ENCODE measurements around the gene TNRC6A.
A peak's percentile ranks its signal among the peaks of the same experiment; 100 is the strongest.
"Not testable (repeated sequence)": the region's sequence is repeated elsewhere in the genome, so short reads cannot be mapped to it uniquely, and the experiment has no call there.

TNRC6A gene

DNA sequence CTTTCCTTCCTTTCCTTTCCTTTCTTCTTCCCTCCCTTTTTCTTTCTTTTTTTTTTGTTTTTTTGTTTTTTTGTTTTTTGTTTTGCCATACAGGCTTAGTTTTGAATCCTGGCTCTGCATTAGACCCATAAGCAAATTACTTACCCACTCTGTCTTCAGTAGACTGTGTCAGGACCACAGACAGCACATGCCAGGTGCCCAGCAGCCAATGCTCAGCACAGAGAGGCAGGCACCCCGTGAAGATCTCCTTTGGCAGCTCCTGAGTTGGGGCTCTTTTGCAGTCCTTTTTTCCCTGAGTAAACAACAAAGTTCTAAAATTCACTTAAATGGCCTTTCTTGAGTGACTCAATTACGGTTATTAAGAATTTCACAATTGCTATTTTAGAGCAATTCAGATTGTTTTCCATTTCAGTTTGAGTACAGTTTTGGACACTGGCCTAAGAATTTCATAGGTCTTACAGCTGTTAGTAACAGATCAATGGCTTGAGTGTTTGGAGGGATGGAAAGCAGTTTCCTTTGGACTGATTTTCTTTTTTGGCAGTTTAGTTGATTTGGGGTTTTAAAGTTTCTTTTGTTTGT is 90.1 kb downstream of the TNRC6A start:
- DNase-seq = no peak

DNA sequence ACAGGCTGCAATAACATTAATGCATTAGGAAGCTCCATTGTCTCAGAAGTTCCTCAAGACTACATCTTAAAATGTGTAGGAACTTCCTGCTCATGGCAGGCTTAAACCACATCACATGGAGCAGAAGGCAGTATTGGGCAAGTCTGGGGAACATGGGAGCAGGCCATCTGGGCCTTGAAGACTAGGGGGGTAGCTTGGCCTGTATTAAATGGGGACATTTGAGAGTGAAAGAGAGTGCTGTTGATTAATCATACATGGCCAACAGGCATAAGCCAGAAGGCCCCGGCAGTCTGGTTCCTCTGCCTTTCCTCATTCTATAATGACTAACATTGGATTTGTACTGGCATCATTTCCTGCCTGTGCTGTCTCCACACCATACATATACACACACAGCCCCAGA is 91.1 kb downstream of the TNRC6A start:
- DNase-seq = peak; percentile 3 to 39 (median 26)

DNA sequence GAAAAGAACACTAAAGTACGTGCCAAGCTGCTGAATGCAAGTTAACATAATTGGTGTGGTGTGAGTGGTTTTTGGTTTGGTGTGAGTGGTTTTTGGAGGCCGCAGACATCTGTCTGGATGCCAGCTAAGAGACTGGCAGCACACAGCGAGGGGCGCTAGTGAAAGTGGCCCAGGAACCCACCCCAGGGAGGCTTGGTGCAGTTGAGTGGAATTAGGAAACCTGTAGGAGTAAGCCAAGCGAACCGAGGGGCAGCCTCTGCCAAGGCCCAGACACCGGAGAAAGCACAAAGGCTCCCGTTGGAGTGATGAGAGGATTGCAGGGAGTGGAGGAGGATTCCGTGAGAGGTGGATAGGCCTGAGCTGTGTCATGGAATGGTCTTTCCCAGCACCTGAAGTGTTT is 91.7 kb downstream of the TNRC6A start:
- DNase-seq = no peak

DNA sequence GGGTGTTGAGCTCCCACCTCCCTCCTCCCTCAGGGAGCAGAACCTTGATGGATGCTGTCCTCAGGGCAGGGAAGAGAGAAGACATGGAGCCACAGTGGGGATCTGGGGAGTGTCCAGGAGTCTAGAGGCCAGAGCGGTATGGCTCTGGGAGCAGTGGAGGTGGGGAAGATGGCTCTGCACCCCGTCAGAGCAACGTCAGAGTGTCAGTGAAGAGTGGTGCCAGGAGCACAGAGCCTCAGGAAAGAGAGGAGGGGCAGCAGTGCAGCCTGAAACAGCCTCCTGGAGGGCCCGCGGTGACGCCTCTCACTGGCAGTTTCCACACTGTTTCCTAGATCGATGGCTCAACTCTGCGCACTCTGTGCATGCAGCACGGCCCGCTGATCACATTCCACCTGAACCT is 93.1 kb downstream of the TNRC6A start:
- no peak for DNase-seq

DNA sequence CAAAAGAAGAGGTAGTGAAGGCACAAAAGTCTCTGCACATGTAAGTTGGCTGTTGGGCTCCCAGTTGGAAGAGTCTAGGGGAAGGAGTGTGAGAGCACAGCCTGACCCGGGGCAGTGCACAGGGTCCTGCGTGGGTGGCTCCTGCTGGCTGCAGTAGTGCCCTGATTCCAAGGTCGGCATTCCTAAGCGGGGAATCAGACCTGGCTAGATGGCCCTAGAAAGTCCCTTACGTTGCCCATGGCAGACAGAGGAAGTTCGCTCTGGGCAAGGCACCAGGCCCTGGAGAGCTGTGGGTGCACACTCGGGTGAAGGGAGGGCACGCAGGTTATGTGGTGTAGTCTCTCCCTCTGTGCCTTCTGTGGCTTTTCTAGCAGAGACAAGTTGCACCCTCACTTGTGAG is 93.5 kb downstream of the TNRC6A start:
- no peak for DNase-seq

DNA sequence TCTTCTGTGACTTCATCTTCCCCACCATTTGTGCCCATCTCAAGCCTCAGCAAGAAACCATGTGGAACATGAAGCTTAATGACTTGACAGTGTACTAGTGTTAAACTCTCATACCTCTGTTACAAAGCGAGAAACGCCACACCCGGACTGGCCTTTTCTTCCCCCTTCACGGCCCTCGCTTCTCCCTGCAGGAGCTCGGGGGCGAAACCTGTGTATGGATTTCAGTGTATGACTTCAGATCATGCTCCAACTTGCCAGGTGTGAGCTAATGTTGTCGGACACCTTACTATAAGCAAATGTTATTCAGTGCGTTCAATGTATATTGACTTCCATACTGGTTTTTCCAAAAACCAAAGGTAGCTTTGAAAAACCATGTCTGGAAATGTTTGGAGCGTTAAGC is 96.2 kb downstream of the TNRC6A start:
- DNase-seq = no peak

DNA sequence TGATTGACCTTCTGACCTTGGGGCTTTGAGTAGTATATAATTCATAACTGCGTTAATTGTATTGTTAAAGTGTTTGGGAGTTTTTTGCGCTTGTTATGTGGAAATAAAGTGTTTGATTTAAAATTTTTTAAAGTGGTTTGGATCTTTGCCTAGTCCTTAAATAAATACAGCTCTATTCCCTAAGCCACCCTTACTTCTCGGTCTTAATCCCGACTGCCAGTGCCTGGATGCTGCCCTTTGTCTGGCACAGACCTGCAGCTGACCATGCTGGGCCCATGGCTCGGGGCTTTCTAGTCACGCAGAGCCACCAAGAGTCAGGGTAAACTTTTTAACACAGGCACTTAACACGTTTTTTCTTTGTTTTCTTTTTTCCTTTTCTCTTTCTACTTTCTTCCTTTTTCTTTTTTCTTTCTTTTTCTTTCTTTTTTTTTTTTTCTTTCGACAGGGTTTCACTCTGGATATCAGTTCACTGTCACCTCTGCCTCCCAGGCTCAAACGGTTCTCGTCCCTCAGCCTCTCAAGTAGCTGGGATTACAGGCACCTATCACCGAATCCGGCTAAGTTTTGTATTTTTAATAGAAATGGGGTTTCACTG is 96.7 kb downstream of the TNRC6A start:
- no peak for DNase-seq

DNA sequence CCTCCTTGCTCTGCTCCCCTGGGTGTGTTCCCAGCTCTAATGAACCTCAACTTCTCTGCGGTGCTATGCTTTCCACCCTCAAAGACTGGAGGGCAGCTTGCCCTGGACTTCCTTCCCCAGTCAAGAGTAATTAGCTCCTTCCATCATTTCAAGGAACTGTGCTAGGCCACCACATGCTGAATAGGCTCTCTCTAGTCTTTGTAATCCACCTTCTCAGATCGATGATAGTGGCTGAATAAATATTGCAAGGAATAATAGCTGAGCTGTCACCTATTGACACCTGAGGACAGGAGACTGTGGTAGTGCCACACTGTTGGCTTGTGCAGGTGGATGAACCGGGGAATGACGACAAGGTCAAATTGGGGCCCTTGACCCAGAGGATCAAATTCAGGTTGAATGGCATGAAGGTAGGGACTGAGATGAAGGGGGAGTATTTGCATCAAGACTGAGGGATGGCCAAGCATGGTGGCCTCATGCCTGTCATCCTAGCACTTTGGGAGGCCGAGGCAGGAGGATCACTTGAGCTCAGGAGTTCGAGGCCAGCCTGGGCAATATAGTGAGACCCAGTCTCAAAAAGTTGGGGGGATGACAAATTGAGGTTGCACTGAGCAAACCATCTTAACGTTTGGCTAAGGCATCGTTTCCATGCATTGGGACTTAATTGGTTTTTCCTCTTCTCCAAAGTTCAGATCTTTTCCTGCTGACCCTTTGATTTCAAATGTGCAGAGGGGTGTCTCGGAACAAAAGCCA is 97.5 kb downstream of the TNRC6A start:
- DNase-seq = no peak

DNA sequence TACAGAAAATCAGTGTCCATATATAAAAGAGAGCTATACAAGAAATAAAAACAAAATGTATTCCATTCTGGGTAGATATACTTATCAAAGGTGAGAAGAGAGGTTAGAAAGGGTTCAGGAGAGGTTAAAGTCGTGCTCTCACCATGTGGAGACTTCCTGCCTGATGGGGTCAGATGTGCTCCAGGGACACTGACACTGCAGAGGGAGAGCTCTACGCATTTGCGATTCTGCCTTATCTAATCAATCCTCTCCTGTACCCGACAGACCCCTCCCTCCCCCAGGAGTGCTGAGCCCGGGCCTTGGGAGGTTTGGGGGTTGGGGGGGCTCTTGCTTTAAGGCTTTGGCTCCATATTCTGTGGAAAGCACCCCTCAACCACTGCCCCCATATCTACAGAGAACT is 99.7 kb downstream of the TNRC6A start:
- DNase-seq = no peak

DNA sequence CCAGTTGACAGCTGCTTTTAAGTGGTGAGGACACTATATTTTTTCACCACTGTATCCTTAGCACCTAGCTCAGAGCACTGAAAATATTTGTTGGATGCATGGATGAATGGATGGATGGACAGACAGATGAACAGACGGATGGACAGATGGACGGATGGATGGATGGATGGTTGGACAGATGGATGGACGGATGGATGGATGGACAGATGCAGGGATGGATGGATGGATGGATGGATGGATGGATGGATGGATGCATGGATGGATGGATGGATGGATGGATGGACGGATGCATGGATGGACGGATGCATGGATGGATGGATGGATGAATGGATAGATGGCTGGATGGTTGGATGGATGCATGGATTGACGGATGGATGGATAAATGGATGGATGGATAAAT is 103.9 kb downstream of the TNRC6A start:
- no peak for DNase-seq

DNA sequence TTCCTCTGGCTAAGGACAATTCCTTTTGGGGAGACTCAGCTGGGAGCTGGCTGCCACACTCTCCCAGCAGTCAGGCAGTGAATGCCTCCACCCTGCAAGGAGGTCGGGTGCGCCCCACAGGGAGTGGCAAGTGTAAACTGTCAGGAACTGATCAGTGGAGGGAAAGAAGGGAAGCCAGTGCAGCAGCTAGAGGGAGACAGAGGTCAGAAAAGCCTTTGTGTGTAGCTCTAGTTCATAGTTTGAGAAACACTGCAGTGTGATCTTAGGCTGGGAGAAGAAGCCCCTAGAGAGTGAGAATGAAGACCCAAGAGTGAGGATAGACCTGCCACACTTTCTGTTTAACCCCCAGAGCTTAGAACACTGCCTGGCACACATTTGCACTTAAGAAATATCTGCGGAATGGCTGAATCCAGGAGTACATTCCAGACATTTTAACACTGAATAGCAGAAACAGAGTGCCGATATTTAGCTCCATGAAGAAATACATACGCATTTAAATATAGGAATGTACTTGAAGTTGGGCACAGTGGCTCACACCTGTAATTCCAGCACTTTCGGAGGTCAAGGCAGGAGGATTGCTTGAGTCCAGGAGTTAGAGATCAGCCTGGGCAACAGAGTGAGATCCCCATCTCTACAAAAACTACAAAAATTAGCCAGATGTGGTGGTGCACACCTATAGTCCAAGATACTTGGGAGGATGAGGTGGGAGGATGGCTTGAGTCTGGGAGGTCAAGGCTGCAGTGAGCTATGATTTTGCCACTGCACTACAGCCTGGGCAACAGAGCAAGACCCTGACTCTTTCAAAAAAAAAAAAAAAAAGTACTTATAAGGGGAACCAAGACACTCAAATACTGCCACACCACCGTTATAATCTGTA is 105.2 kb downstream of the TNRC6A start:
- no peak for DNase-seq

DNA sequence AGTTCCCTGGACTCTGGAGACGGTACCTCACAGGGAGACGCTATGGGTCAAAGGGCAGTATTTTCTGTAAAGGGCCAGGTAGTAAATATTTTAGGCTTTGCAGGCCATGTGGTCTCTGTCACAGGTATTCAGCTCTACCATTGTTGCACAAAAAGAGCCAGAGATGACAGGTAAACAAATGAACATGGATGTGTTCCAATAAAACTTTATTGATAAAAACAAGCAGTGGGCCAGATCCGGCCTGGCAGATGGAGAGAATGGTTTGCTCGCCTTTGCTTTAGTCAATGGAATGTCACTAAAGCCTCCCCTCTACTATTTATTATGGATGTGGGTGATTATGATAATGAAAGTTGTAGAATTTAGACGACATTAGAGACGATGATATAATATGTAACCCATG is 107.4 kb downstream of the TNRC6A start:
- no peak for DNase-seq

DNA sequence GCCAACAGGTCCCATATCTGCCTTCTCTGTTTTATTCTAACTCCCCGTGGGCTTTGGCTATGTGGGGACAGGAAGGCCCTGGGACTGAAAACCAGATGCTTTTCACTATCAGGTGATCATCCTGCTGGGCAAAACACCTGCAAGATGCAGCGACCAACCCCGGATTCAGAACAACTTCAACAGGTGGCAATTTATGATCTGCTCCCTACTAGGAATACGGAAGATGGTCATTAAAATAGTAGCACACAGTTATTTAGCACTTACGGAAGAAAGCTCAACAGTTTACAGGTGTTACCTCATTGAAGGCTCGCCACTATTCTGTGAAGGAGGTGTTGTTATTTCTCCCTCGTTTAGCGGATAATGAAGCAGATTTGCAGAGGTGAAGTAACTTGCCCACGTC is 108.5 kb downstream of the TNRC6A start:
- DNase-seq = no peak

DNA sequence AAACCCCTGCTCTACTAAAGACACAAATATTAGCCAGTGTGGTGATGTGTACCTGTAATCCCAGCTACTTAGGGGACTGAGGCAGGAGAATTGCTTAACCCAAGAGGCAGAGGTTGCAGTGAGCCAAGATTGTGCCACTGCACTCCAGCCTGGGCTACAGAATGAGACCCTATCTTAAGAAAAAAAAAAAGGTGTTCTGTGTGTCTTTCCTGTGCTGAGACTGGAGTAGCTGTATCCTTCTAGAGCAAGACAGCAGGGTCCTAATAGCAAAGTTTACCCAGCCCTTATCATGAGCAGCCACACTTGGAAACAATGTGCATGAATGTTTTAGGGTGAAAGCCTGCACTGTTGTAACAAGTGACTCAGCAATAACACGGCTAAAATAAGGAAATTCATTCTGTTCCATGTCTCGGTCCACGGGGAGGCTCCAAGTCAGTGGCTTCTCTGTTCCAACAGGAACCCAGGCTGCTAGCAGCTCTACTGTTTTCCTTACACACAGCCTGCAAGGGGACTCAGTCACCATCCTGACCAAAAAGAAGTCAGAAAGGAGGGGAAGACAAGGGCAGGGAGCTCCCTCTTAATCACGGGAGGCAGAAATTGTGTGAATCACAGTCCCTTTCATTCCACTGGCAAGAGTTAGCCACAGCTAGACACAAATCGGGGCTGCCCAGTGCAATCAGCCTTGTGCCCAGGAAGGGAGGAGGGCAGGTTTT is 109.3 kb downstream of the TNRC6A start:
- peak; percentile 54 to 57 (median 54) for DNase-seq

DNA sequence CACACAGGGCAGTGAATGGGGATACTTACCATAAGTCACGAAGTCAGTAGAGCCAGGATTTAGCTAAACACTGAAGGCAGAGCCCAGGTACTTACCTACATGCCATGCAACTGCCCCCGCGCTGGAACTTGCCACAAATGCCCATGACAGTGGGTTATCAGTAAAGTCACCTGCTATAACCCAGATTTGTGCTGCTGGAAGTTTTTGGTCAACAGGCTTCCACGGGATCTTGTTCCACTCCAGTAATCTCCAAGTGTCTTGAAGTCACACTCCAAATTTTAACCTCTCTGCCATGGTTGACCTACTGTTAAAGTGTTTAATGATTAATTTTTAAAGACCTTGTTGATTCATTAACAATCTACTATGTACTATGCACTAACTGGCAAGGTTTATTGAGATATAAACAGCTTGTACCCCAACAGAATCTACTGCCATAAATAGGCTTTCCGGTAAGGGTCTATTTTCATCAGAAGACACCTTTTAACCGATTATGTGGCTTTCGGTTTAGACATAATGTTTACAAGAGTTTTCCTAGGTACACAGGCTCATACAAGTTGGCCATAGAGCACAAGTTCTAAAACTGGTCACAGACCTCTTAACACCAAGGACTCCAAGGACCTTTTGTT is 110.0 kb downstream of the TNRC6A start:
- no peak for DNase-seq

DNA sequence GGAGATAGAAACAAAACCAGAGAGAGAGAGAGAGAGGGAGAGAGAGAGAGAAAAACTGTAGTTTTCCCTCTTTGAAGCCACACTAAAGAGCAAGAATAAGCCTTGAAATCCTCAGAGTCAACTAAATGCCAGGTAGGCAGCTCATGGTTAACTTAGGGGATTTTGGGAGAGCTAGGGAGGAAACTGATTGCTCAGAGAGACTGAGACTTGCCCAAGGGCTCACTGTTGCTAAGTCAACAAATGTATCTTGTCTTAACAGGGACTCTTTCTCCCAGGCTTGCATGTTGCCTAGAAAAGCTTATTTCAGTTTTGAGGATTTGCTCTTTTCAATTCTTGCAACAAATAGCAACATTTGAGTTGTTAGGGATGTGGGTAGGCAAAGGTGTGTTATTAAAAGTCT is 111.8 kb downstream of the TNRC6A start:
- DNase-seq = peak in 2 of 3 donors; percentile 4

DNA sequence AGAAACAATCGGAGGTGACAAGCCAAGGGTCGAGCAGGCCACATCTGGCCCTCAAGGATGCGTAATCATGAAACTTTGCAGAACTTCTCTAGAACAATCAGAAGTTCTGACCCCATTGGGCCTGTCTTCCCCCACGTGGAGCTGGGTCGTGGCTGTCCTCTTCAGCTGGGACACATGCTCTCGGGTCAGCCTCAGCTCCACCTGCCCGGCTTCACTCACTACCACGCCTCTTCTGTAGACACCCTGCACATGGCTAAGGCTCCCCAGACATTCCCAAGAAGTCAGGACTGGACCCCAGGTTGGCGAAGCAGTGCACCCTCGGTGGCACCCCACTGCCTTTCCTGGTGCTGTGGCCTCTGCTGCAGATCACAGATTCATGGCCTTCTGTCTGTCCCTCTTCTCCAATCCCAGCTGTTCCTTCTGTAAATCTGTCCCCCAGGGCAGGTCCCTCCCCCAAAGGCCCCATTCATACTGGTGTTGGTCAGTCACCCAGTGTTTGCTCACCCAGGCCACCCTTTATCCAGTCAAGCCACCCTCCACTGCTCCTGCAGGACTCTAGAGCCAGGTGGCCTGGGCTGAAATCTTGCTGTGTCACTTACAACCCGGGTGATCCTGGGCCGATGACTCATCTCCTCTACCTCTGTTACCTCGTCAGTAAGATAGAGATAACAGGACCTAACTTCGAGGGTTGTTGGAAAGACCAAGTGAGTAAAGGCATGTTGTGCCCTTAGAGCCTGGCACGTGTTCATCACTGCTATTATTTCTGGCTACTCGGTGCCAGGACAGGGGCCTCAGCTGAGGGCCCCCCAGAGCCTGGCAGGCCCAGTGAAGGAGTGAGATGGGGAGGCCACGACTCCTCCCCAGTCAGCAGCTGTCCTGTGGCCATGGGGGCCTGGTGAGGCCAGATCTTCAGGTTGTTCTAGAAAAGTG is 114.9 kb downstream of the TNRC6A start:
- DNase-seq = no peak

DNA sequence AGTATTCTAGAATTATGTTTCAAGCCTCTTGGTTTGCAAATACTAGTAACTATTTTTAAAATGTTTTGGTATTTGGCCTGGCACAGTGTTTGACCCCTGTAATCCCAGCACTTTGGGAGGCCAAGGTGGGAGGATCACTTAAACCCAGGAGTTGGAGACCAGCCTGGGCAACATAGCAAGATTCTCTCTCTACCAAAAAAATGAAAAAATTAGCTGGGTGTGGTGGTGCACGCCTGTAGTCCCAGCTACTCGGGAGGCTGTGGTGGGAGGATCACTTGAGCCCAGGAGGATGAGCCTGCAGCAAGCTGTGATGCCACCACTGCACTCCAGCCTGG is 115.5 kb downstream of the TNRC6A start:
- DNase-seq = not testable (repeated sequence)

DNA sequence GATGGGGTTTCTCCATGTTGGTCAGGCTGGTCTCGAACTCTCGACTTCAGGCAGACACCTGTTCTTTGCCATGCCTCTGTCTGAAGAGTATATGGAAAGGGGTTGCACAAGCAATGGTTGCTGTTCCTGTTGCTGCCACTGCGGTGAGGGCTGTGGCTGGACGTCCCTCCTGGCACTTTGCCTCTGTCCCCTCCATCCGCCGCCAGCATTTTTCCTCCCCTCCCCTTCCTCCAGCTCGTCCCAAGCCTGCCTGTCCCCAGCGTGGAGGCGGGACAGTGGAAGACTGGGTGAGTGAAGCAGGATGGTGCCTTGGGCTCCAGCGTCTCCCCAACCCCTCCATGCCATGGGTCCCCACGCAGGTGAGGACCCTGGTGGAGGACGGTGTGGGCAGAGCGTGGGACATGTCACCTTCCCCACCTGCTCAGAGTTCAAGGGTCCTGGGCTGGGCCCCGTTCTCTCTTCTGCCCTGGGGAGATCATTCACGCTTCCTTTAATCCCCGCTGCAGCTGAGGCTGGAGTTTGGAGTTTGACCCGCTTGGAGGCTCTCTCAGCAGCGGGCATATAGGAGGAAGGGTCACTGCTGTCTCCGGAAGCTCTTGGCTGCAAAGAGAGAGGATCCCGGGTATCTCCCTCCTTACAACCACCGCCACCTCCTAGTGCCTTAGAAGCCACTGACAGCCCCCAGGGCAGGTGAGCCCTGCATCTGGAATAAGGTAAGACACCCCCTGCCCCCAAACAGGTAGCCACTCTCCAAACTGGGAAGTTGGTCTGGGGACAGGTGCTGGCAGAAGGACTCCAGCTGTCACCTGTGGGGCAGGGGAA is 116.5 kb downstream of the TNRC6A start, which contains the start of gene SLC5A11:
Gene SLC5A11, plus strand, starts transcription at position 238 of the 822 bp plus-strand sequence. CDS start 12,681 bp downstream, outside the sequence.
- DNase-seq = no peak
